Stimulated activated CD4-positive, alpha-beta T cell treated with anti-CD3 and anti-CD28 coated beads, Interleukin-2, amount 100 ng/mL, for 24 hours (primary cell): Measurements from ENCODE around the gene TPD52L1.
"Not testable (repeated sequence)": the region's sequence is repeated elsewhere in the genome, so short reads cannot be mapped to it uniquely, and the experiment has no call there.

Experiments used
- DNase-seq, 2 donors: peaks; one replicate each; pipeline ENCODE4 v3.0.0-alpha.2; 2020

The TPD52L1 gene, protein sequence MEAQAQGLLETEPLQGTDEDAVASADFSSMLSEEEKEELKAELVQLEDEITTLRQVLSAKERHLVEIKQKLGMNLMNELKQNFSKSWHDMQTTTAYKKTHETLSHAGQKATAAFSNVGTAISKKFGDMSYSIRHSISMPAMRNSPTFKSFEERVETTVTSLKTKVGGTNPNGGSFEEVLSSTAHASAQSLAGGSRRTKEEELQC

GRCh38 chr6:125153391-125154117 lies at the start of gene TPD52L1:
TSS of gene TPD52L1 (plus strand) at chr6:125153773. CDS start at chr6:125153952, 179 bp downstream.
- peak; percentile 58 to 74 for DNase-seq

DNA sequence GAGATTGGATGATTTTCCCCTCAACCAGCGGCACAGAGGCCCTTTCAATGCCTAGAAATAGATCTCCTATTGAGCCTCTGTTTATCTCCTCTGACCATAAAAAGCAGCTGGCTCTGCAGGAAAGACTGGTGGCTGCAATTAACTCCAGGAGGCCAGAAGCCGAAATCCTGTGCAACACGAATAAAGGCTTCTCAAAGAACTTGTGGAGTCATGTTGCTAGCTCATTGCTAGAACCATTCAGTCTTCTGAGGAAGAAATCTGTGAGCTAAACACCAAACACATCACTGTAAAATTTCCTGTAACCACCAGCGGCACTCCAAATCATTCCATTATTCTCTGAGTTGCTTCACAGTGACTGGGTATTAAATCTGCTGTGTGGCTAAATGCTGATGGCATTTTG lies 49.1 kb upstream of the TPD52L1 start:
- DNase-seq = no peak

GRCh38 chr6:125107048-125107447 lies 46.5 kb upstream of the TPD52L1 start:
- no peak for DNase-seq

DNA sequence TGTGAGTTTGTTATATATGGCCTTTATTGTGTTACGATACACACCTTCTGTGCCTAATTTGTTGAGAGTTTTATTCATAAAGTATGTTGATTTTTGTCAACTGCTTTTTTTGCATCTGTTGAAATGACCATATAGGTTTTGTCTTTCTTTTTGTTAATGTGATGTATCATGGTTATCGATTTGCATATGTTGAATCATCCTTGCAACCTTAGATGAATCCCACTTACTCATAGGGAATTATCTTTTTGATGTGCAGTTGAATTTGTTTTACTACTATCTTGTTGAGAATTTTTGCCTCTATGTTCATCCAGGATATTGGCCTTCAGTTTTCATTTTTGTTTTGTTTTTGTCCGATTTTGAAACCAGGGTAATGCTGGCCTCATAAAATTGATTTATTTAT lies 45.7 kb upstream of the TPD52L1 start:
- no peak for DNase-seq

GRCh38 chr6:125110056-125110455 lies 43.5 kb upstream of the TPD52L1 start:
- no peak for DNase-seq

GRCh38 chr6:125111219-125111983 lies 42.2 kb upstream of the TPD52L1 start:
- no peak for DNase-seq

- no peak for DNase-seq
These were observed 40.6 kb upstream of the TPD52L1 start for GRCh38 chr6:125112934-125113333.

DNA sequence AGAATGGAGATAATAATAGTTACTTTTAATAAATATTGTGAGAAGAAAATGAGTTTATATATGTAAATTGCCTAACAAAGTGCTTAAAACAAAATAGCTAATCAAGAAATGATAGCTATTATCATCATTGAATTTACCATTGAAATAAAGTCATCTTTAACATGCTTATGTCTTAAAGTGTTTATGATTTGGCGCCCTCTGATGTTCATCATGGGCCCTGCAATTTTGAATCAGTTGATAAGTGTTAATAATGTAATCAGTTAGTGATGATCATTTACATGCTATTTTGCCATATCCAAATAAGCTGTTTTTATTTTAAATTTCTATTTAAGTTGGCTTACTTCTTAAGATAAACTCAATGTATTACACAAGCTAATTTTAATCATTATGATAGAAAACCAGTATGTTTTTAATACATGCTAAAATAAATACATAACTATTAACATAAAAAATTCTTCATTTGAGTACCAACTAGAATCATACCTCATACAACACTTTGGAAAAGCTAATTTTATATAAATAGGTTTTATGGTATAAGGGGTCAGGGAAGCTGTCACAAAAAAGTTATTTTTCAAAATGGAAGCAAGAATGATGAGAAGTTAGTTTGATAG lies 39.2 kb upstream of the TPD52L1 start:
- peak; percentile 50 to 57 for DNase-seq

GRCh38 chr6:125116170-125116569 lies 37.4 kb upstream of the TPD52L1 start:
- no peak for DNase-seq

DNA sequence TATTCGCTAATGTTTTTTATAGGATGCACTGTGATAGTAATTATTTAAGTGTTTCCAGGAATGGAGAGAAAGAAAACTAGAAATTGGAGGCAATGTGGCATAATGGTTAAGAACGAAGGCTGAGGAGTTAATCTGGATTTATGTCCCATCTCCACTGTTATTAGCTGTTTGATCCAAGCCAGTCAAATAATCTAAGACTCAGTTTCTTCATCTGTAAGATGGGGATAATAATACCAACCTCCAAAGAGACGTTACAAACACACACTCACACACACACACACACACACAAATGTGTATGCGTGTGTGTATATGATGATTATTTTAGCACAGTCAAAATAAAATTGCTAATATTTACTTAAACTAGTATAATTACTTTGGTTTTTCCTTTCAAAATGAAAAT lies 36.9 kb upstream of the TPD52L1 start:
- DNase-seq = no peak

GRCh38 chr6:125117818-125118217 lies 35.8 kb upstream of the TPD52L1 start:
- no peak for DNase-seq

DNA sequence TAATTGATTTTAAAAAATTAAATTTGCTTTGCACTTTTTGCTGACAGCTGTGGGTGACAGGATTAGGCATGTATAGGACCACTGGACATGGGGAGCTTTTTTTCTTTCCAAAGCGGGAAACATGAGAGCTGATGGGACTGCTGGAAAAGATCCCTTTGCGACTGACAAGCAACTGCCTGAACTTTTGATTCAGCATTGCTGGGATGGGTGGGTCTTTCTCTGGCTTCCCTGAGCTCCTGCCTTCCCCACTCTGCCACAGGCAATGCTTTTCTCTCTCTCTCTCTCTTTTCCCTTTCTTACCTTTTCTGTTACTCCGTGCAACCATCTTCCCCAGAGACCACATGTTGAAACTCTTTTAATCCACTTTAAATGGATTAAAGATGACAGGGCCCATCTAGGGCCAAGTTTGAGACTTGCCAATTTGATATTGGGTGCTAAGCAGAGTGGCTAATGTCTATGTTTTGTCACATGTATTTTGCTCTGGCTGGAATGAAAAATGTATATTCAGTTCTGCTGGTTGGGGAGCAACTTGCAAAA lies 33.5 kb upstream of the TPD52L1 start:
- no peak for DNase-seq

- DNase-seq = no peak
These were observed 31.7 kb upstream of the TPD52L1 start for GRCh38 chr6:125121894-125122293.

GRCh38 chr6:125123051-125123450 lies 30.5 kb upstream of the TPD52L1 start:
- no peak for DNase-seq

DNA sequence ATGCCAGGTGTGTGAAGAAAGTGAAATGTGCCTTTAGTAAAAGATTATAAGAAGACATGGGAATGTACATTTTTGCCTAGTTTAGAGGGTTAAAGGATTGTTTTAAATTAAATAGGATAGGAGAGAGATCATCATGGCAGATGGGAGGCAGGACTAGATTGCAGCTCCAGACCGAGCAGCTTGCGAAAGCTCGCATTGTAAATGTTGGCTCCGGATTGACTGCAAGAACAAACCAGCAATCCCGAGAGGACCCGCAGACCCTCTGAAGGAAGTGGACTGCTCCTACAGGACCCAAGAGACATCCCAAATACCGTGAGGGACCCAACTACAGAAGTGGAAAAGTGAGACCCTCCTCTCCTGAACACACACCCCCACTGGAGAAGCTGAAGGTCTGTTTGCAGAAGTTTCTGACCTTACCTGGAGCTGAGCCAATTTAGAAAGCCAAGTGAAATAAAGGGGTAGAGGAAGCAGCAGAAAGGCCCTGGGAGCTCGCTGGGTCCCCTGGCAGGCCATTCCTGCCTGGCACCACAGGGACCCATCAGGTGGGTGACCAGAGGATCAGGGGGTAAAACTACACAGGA lies 30.0 kb upstream of the TPD52L1 start:
- DNase-seq = no peak

GRCh38 chr6:125124049-125124669 lies 29.4 kb upstream of the TPD52L1 start:
- DNase-seq = no peak

DNA sequence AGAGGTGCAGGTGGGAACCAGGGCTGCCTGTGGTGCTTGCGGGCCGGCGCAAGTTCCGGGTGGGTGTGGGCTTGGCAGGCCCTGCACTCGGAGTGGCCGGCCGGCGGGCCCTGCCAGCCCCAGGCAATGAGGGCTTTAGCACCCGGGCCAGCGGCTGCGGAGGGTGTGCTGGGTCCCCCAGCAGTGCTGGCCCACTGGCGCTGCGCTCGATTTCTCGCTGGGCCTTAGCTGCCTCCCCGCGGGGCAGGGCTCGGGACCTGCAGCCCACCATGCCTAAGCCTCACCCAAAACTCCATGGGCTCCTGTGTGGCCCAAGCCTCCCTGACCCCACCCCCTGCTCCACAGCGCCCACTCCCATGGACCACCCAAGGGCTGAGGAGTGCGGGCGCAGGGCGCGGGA lies 27.7 kb upstream of the TPD52L1 start:
- not testable (repeated sequence) for DNase-seq

- DNase-seq = no peak
These were observed 24.2 kb upstream of the TPD52L1 start for GRCh38 chr6:125129354-125129753.

DNA sequence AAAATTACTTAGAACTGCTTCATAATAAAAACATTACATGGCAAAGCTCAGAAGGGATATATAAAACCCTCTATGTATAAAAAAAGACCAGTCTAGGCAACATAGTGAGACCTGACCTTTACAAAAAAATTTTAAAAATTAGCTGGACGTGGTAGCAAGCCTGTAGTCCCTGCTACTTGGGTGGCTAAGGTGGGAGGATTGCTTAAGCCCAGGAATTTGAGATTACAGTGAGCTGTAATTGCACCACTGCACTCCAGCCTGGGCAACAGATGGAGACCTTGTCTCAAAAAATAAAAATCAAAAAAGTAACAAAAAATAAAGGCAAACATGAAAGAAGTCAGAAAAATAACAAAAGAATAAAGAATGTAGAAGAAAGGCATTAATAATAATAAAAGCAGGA lies 21.5 kb upstream of the TPD52L1 start:
- DNase-seq = no peak

DNA sequence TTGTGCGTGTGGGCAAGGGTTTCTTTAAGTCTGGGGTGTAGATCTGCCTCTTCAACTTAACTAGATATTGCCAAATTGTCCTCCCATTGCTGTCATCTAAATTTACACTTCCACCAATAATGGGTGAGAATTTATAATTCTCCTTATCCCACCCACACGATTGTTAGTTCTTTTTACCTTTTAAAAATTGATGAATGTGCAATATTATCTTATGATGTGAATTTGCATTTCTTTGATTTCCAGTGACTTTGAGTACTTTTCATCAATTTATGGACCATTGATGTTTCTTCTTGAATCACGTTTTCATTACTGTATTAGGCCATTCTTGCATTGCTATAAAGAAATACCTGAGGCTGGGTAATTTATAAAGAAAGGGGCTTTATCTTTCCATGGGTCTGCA lies 17.2 kb upstream of the TPD52L1 start:
- no peak for DNase-seq

DNA sequence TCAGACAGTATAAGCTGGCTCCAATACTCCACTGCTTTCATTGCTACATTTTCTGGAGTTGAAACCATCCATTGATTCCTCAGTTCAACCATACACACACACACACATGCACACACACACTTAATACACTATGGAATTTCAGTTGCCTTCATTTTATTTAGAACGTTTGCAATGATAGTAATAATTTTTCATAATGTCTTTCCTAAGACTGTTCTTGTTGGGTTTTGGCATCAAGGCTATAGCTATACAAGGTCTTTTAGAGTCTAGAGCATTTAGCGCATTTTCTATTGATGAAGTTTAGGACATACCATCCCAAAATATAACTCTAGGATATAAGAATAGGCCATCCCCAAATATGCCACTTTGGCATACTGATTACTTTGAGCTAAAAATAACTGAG lies 15.5 kb upstream of the TPD52L1 start:
- no peak for DNase-seq

- no peak for DNase-seq
These were observed 12.8 kb upstream of the TPD52L1 start for GRCh38 chr6:125140808-125141207.
